Measurements from ENCODE around the gene C1QL1.

DNA sequence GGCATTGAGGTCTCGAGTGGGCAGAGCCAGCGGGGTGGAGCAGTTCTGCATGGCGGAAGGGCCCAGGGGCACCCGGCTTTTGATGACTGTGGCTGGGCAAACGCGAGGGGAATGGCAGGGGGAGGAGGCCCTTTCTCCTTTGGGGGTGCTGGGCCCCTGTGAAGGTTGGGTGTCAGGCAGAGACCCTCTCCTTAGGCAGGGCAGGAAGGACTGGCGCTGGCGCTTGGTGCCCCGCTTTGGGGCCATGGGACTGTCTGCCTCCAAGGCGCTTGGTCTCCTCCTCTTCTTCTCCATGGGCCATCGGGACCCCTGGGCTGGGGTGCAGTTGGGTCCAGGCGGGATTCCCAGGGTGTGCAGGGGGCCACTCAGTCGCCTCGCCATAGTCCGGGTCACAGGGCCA is 40.0 kb downstream of the C1QL1 start:
- TF ChIP-seq EGR1 (IDR thresholded peaks at IDR 0.05): no peak
- no peak for TF ChIP-seq EP300 (IDR thresholded peaks at IDR 0.05; ENCODE audit: borderline replicate concordance)
- TF ChIP-seq, protein P1, sequence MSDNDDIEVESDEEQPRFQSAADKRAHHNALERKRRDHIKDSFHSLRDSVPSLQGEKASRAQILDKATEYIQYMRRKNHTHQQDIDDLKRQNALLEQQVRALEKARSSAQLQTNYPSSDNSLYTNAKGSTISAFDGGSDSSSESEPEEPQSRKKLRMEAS (IDR thresholded peaks at IDR 0.05): no peak
- no peak for TF ChIP-seq TCF12 (IDR thresholded peaks at IDR 0.05; ENCODE audit: low read depth)

All from Ishikawa (cell line).